ENCODE data around the gene MREG.
"Not testable (repeated sequence)": the region's sequence is repeated elsewhere in the genome, so short reads cannot be mapped to it uniquely, and the experiment has no call there.

Gene MREG

DNA sequence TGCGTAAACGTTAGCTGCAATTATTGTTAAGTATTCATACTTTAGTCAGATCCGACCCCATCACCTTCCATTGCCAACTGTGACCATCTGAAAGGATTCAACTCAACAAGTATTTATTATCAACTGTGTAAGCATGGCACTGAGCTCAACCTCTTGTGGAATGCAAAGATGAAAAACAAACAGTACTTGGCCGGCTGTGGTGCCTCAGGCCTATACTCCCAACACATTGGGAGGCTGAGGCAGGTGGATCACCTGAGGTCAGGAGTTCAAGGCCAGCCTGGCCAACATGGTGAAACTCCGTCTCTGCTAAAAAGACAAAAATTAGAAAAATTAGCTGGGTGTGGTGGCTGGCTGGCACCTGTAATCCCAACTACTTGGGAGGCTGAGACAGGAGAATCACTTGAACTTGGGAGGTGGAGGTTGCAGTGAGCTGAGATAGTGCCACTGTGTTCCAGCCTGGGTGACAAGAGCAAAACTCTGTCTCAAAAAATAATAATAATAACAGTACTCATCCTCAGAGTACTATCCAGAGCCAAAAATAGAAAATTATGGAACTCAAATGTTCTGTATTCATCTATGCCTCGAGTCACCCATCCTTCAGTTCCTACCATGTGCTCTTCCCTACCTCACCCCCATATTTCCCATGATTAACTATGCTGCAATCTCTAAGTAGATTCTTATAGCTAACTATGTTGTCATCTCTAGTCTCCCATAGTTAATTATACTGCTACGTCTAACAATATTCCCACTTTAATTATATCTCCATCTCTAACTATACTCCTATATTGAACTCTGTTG, 8.6 kb upstream of the MREG start:
- no peak for DNase-seq (ENCODE audit: low read depth)

DNA sequence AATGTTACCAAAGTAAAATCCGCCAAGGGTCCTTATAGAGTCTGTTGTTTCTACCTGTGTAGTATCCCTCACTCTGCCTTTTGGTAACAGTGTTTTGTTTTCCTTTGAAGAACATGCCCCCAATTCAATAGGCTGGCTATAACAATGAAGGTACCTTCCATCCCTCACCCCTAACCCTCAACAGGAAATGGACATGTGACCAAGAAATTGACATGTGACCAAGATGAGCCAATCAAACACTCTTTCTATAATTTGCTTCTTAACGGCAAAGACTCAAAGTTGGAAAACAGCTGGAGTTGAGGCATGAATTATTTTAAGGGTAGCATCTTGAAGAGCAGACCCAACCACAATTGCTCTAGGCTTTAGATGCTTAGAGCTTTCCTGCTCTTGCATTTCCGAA, 5.4 kb upstream of the MREG start:
- DNase-seq (ENCODE audit: low read depth): no peak

DNA sequence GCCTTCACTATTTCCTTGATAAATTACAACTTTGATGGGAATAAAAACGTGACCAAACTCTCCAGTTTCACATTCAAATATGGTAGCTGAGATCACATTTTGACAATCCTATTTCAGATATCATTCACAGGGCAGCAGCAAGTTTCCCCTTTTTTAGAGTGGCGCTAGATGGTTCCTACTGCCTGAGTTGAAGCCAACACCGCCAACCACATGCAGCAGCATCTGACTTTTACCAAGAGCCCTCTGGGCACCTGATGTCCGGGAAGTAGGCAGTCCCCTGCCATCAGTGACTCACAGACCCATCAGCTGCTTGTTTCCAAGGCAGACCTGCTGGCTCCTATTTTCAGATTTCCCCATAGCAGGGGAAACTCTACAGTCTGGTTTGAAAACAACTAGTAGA, 4.0 kb upstream of the MREG start:
- DNase-seq (ENCODE audit: low read depth): no peak

DNA sequence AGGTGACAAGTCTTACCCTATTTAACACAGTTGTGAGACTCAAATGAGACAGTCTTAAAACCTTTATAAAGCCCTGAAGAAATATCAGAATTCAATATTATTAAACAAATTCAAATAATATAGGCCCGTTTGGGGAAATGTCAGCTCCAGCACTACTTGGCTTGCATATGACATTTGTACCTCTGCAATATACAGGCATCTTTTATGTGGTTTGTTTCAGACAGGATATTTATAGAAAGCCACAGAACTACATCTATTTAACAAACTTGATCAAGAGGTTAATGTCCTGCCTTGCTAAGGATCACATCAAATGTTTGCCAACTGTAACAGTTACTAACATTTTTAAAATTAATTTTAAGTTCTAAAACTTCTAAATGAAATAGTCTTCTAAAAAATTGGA, 3.2 kb upstream of the MREG start:
- DNase-seq (ENCODE audit: low read depth): no peak

DNA sequence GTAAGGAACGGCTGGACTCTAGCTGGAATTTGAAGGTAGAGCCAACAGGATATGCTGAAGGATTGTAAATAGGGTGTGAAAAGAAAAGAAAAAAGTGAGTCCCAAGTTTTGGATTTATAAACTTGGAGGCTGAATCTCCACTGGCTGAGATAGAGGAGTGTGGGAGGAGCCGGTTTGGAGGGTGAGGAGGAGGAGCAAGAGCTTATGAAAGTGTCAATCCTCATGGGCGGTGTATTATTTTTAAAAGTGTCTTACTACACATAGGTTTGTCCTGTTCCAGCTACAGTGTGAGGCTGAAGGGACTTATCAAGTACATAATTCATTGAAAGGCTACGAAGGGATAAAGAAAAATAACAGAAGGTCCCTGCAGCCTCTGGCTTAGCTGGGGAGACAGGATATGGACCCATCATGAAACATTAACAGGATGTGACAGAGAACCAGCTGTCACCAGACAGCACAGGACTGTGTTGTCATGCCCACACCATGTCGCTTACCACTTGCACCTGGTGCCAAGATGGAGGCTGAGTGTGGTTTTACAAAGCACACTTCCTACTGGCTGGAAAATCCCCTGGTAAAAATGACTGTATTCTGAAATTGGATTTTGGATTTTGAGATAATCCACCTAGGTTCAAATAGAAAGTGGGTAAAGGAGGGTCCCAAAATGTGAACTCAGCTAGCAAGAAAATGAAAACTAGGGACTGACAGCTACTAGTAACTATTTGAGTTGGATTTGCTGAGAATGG, 2.5 kb upstream of the MREG start:
- DNase-seq (ENCODE audit: low read depth): no peak

DNA sequence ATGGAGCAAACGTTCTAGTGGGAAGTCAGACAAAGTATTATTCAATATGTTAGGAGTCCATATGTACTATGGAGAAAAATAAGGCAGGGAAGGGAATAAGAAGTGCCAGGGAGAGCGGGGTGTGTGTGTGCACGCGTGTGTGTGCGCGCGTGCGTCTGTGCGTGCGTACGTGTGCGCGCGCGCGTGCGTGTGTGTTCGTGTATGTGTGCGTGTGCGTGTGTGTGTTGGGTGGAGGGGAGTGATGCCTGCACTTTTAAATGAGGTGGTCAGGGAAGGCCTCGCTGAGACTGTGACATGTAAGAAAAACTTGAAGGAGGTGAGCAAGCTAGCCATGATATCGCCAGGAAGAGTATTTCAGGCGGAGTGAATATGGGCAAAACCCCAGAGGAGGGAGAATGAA, 1.6 kb upstream of the MREG start:
- DNase-seq (ENCODE audit: low read depth): no peak

DNA sequence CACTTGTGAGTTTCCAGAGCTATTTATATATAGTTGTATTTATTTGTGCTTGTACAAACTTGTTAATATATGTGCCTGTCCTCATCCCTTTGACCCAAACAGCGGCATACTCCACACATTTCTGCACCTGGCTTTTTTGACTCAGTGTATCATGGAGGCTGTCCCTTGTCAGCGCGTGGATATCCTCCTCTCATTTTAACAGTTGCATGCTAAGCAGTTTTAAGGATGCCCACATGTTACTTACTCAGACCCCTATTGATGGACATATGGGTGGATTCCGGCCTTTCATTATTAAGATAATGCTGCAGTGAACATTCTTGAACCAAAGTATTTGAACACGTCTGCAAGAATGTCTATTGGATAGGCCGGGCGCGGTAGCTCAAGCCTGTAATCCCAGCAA, 655 bp upstream of the MREG start:
- no peak for DNase-seq (ENCODE audit: low read depth)

DNA sequence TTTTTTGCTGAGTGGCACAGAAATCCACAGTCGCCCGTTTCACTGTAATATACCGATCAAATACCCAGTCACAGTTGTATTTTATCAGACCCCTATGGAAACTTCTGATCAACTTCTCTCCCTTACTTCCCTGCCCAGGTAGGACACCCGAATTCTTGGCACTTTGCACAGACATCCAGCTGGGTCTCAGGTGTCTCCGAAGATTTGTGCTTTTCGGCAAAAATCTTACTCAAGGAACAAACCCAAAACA, 596 bp downstream of the MREG start:
- no peak for DNase-seq (ENCODE audit: low read depth)

DNA sequence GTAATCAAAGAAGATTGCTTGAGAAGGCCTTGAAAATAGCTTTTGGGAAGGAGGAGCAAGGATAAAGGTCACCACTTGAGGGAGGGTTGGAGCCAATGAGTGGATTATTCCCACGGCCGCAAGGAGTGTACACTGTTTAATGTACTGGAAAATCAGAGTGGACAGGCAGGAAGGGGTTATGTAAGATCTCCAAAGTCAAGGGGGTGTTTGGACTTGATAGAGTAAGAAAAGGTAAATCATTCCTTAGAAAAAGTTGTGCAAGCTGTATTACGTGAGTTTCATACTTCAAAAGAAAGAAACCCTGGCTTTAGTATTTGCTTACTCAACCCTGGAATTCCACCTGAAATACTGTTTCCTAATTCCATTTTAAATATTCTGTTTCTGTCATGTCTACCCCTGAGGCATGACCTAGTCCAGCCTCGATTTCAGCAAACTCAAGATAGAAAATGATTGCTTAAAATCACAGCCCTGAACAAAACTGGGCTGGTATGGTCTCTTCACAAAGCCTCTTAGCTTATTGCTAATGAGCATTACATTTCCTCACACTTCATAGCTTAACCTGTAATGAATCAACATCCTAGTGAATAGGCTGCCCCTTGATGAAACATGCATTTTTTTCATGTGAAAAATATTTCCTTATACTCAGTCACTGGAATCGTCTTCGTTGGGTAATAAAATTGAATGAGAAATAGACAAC, 1.1 kb downstream of the MREG start:
- no peak for DNase-seq (ENCODE audit: low read depth)

DNA sequence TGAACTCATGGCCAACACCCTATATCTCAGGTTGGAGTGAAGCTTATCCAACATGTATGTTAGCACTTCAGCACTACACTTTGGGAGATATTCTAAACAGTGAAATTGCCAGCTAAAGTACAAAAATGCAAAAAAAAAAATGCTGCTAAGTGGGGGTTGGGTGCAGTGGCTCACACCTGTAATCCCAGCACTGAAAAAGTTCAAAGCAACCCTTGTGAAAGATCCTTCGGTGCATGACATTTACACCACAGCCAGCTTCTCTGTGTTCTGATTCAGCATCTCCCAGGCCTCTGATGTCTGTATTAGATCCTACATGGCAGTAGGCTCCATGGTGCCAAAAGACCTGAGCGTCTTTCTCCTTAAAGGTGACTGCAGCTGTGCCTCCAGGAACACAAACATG, 4.1 kb downstream of the MREG start:
- not testable (repeated sequence) for DNase-seq (ENCODE audit: low read depth)

DNA sequence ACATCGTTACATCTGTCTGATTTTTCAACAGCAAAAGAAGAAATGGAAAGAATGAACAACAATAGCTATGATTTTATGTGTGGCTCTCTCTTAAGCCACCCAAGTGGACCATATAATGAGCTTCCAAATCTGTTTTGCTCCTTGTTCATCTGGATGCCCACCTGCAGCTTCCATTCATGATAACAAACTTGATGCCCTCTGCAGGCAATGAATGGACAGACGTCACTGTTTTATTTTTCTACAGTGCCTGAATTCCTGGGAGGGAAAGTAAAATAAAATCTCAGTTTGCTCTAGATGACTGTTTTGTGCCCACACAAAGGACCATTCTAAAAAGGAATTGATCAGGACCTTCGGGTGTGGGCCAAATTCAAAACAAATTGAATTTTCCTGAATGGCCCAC, 5.0 kb downstream of the MREG start:
- no peak for DNase-seq (ENCODE audit: low read depth)

DNA sequence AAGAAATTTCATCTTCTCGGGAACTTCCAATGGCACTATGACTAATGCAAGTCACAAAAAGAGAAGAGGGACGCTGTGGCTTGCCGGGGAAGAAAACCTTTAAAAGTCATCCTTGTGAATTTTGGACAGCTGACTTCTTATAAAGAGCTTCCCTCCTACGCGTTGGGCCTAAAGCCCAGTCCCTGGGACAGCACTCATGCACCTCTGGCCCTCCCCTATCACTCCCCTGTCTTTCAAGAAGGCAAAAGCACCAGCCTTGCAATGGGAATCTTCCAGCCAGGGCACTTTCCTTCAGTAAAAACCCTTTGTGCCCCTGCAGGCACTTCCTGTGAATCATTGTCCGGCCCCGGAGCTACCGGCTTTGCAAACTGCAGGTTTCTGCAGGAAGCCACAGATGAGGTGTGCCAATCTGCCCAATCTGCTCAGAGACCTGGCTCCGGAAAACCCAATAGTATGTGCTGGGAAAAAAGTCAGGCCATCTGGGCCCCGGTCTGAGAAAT, 7.1 kb downstream of the MREG start:
- no peak for DNase-seq (ENCODE audit: low read depth)

DNA sequence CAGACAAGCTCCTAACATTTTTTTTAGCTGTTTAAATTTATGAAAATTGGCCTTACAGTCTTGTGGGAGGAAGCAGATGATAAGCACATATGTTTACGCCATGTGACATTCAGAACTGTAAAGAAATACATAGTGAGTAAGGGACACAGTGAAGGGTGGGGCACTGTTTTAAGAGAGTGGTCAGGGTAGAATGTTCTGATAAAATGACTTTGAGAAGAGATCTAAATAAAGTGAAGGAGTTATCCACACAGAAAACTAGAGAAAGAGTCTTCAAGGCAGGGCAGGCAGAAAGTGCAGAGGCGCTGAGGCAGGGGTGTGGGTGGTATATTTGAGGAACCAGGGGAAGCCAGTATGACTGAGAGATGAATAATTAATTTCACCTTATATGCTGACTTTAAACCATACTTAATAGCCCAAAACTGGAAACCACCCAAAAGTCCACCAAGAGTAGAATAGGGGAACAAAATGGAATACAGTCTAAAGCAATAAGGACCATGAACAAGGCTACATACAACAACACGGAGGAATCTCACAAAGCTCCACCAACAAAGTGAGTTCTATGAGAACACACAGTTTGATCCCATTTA, 8.6 kb downstream of the MREG start:
- no peak for DNase-seq (ENCODE audit: low read depth)

DNA sequence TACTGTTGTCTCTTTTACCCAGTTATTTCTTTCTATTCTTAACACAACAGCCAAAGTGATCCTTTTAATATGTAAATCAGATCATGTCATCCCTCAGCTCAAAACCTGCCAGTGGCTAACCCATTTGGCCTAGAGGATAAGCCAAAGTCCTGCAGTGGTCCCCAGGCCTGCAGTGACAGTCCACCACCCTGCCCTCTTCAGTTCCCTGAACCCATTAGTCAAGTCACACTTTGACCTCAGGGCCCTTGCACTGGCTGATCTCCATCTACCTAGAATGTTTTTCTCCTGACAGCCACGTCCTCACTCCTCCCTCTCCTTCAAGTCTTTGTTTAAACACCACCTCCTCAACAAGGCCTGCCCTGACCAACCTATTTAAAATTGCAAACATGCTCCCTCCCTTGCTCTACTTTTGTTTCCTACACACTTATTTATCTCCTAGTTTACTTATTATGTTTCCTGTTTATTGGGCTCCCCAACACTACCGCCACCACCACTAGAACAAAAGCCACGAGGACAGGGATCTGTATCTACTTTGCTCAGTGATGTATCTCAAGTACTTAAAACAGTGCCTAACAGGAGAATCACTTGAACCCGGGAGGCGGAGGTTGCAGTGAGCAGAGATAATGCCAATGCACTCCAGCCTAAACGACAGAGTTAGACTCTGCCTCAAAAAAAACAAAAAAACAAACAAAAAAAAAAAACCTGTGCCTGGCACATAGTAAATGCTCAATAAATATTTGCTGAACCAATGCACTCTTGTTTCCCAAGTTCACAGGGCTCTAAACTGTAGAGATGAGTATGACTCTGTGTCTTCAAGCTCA, 9.3 kb downstream of the MREG start:
- DNase-seq (ENCODE audit: low read depth): no peak

DNA sequence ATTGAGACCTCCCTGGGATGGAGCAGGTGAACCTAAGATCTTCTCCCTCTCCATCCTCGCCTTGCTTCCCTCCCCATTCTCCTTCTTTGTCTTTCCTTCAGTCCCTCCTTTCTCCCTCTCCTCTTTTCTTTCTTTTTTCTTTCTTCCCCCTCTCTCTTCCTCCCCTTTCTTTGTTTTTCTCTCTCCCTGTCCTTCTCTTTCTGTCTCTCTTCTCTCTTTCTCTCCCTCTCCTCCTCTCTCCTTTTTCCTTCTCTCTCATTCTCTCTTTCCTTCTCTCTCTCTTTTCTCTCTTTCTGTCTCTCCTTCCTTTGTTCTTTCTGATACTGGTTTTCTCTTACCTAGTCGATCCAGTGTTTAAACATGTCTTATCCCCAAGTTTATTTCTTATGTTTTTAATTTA, 10.7 kb downstream of the MREG start:
- DNase-seq (ENCODE audit: low read depth): no peak

DNA sequence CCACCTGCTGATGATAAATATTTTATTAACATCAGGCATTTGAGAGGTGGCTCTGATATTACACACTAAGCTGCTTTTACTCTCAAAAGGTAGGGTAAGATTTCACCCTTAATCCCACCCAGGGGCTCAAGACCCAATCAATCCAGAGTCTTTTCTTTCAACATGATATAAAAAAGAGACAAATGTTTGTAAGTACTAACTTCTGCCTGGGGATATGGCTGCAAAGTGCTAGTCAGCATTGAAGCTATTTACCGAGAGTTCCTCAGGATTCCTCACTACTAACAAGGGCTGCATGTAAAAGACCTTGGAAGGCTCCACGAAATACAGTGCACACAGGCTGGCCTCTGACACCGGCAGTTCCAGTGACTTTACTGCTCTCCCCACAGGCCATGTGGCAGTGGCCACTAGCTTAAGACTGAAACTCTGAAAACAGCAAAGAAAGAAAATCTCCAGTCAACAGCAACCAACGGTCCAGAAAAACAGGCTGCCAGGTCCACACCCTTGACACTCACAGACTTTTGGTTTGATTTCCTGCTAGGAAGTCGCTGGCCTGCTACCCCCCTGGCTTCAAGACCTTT, 11.2 kb downstream of the MREG start:
- DNase-seq (ENCODE audit: low read depth): no peak

DNA sequence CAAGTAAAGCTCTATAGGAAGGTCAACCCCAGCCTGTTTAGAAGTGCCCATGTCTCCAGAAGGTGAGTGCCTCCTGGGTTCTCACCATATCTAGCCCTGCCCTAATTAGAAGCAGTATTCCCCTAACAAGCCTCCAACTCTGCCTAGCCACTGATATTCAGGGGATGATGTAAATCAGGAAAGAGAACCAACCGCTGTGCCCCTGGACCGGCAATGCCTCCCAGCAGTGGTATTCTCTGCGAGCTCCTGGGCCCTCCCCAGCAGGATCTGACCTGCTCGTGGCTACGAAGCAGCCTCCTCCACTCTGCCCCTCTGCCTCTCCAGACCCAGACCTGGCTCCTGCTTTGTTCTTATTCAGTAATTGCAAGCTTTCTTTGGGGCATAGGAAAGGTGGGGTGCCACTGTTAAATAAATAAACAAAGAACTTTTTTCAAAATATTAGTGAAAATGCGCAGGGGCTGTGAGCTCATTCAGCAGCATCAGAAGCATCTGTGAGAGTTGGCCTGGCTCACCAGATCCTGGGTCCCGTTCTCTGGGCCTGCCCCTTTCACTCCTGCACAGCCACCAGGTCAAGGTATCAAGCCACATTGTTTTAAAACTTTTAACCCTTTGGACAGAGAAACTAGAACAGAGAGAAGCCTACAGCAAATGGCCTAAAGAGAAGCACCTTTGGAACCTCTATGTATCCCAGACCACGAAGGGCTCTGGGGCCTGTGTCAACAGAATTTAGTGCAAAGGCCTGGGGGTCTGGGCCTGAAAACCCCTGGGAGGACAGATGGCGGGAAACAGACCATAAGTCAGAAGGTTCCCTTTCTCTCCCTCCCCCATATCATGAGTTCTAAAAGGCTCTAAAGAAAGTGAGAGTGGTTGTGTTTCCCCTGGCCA, 11.9 kb downstream of the MREG start:
- DNase-seq (ENCODE audit: low read depth): no peak

DNA sequence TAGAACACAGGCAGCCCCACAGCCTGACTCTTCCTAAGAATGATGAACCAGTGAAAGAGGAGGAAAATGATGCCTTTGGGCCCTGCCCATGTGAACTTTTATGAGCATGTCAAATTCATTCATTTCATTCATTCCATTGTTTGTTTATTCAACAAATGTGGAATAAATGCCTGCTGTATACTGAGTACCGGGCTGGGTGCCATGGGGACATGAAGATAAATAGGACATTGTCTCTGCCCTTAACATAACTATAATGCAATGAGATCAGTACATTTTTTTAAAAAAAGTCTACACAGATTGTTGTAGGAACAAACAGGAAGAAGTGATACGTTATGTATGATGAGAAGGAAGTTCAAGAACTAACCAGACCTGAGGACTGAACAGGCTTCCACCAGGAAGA, 14.7 kb downstream of the MREG start:
- no peak for DNase-seq (ENCODE audit: low read depth)

DNA sequence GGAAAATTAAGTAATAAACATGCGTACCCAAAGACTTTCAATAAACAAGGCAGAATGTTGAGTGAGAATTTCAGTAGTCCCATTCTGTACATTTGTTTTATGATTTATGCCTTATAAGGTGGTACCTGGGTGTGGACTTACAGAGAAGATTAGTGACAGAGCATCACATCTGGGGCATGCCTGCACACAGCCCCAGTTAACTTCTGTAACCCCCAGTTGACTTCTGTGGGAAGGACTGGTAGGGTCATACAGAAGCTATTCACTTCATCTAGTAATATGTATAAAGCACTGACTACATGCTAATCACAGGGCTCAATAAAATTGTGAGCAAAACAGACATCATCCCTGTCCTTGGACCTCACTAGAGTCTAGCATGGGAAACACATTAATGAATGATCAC, 16.1 kb downstream of the MREG start:
- no peak for DNase-seq (ENCODE audit: low read depth)

DNA sequence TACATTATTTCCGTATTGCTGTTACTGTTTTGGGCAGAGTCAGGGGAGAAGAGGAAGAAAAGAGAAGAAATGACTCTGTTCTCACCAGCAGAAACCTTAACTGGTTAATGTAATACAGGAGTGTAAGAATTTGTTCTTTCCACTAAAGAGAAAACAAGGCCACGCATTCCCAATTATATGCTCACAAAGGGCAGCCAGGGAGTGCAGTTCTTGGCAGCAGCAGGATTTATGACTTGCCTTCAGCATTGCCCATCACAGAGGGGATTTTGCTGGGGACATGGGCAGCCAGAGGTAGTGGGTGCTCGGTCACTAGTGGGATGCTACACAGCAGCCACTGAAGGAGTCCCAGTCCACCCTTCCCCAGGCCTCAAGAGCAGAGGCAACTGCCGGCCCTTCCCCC, 18.4 kb downstream of the MREG start:
- no peak for DNase-seq (ENCODE audit: low read depth)
